Parathyroid adenoma (tissue), 2 donors: ENCODE data around the gene TMEM135.

Experiments
- H2AFZ ChIP-seq: fragments of 300-600 bp; sonication (generic); one replicate; pipeline ENCODE4 v1.7.0; 2017; ENCODE audit warnings: antibody characterized with exemption, mild to moderate bottlenecking
- H3K27ac ChIP-seq: fragments of 300-600 bp; sonication (generic); one replicate; pipeline ENCODE4 v1.7.0; 2017
- H3K27me3 ChIP-seq: fragments of 300-600 bp; sonication (generic); one replicate; pipeline ENCODE4 v1.7.0; 2017; ENCODE audit warnings: low read length; ENCODE audit not compliant: control insufficient read depth, insufficient read depth
- H3K36me3 ChIP-seq: fragments of 300-600 bp; sonication (generic); one replicate; pipeline ENCODE4 v1.7.0; 2017; ENCODE audit warnings: low read length; ENCODE audit not compliant: control insufficient read depth, insufficient read depth
- H3K4me1 ChIP-seq: fragments of 300-600 bp; sonication (generic); one replicate; pipeline ENCODE4 v1.7.0; 2017; ENCODE audit warnings: control low read depth
- H3K4me2 ChIP-seq: fragments of 300-600 bp; sonication (generic); one replicate; pipeline ENCODE4 v1.7.0; 2017; ENCODE audit warnings: low read length
- H3K4me3 ChIP-seq: fragments of 300-600 bp; sonication (generic); one replicate; pipeline ENCODE4 v1.7.0; 2017; ENCODE audit warnings: low read depth, low read length
- H3K79me2 ChIP-seq: fragments of 300-600 bp; sonication (generic); one replicate; pipeline ENCODE4 v1.7.0; 2017; ENCODE audit warnings: control low read depth
- H3K9ac ChIP-seq: fragments of 300-600 bp; sonication (generic); one replicate; pipeline ENCODE4 v1.7.0; 2017; ENCODE audit warnings: mild to moderate bottlenecking
- H3K9me3 ChIP-seq: fragments of 300-600 bp; sonication (generic); one replicate; pipeline ENCODE4 v1.7.0; 2017; ENCODE audit warnings: low read length; ENCODE audit not compliant: control insufficient read depth
- CTCF ChIP-seq: fragments of 300-600 bp; sonication (generic); IDR thresholded peaks from one replicate; pipeline ENCODE4 v1.7.0; 2017; ENCODE audit warnings: antibody characterized with exemption, mild to moderate bottlenecking
- donor health status: primary hyperparathyroidism.

The TMEM135 gene

GRCh38 chr11:87326594-87326993 is 288.9 kb downstream of the TMEM135 start:
- Histone ChIP-seq H3K79me2 (no peaks in the 10 kb centered on the region), H3K36me3 (no peaks in the 10 kb centered on the region), H3K4me3 (no peak overlapping the region), H3K27me3 (no peaks in the 10 kb centered on the region), H3K27ac (no peak overlapping the region), H3K9me3 (no peaks in the 10 kb centered on the region), H2AFZ (no peak overlapping the region), H3K9ac (no peak overlapping the region), H3K4me2 (no peak overlapping the region), H3K4me1 (no peaks in the 10 kb centered on the region)
- TF ChIP-seq CTCF, result no peak

- no peaks in the 10 kb centered on the region for H3K9me3 ChIP-seq
- no peaks in the 10 kb centered on the region for H3K27me3 ChIP-seq
- H3K9ac ChIP-seq, result no peak overlapping the region
- no peak overlapping the region for H3K4me3 ChIP-seq
- H3K27ac ChIP-seq, result no peak overlapping the region
- no peak overlapping the region for H2AFZ ChIP-seq
- no peak overlapping the region for H3K4me2 ChIP-seq
- no peaks in the 10 kb centered on the region for H3K79me2 ChIP-seq
- TF ChIP-seq CTCF, result no peak
- no peaks in the 10 kb centered on the region for H3K36me3 ChIP-seq
- H3K4me1 ChIP-seq, result no peaks in the 10 kb centered on the region
Observed at GRCh38 chr11:87329172-87329571, 291.4 kb downstream of the TMEM135 start.

GRCh38 chr11:87330187-87330601 is 292.5 kb downstream of the TMEM135 start:
- Histone ChIP-seq H3K4me2 (no peak overlapping the region), H3K27ac (no peak overlapping the region), H3K27me3 (no peaks in the 10 kb centered on the region), H3K36me3 (no peaks in the 10 kb centered on the region), H2AFZ (no peak overlapping the region), H3K9me3 (no peaks in the 10 kb centered on the region), H3K4me3 (no peak overlapping the region), H3K4me1 (no peaks in the 10 kb centered on the region), H3K79me2 (no peaks in the 10 kb centered on the region), H3K9ac (no peak overlapping the region)
- no peak for TF ChIP-seq CTCF

- TF ChIP-seq CTCF, result no peak
- Histone ChIP-seq H3K36me3 (no peaks in the 10 kb centered on the region), H3K27me3 (no peaks in the 10 kb centered on the region), H3K9me3 (no peaks in the 10 kb centered on the region), H3K9ac (no peak overlapping the region), H3K79me2 (no peaks in the 10 kb centered on the region), H3K4me1 (no peaks in the 10 kb centered on the region), H3K27ac (no peak overlapping the region), H2AFZ (no peak overlapping the region), H3K4me2 (no peak overlapping the region), H3K4me3 (no peak overlapping the region)
Observed at GRCh38 chr11:87331273-87331672, 293.5 kb downstream of the TMEM135 start.

GRCh38 chr11:87338046-87338639 is 300.4 kb downstream of the TMEM135 start:
- Histone ChIP-seq H3K79me2 (no peaks in the 10 kb centered on the region), H3K4me2 (no peak overlapping the region), H3K9ac (no peak overlapping the region), H3K36me3 (no peaks in the 10 kb centered on the region), H3K27ac (no peak overlapping the region), H3K27me3 (no peaks in the 10 kb centered on the region), H3K4me3 (no peak overlapping the region), H3K4me1 (no peaks in the 10 kb centered on the region), H2AFZ (no peak overlapping the region), H3K9me3 (no peaks in the 10 kb centered on the region)
- no peak for TF ChIP-seq CTCF
